Gastroesophageal sphincter (tissue), 3 donors: ENCODE data around the gene CDIPT.

Experiments
- EP300 ChIP-seq: sonication (generic); formaldehyde crosslinking; IDR thresholded peaks from one replicate; pipeline ENCODE4 v1.6.1; 2017; ENCODE audit warnings: antibody characterized with exemption, mild to moderate bottlenecking
- POLR2A ChIP-seq, 2 donors: fragments of 450-650 bp; IDR thresholded peaks; one replicate each; pipeline ENCODE4 v1.6.1; 2017; ENCODE audit warnings: antibody characterized with exemption in 2 of 2, mild to moderate bottlenecking in 2 of 2, moderate library complexity in 1 of 2
- POLR2AphosphoS5 ChIP-seq: sonication (generic); formaldehyde crosslinking; IDR thresholded peaks from one replicate; pipeline ENCODE4 v1.6.1; 2017; ENCODE audit warnings: antibody characterized with exemption
- TF ChIP-seq, protein P1 (sequence below), 4 experiments: fragments of 200-600 bp in 2 of 4; fragments of 450-650 bp in 2 of 4; sonication (generic) in 1 of 4; IDR thresholded peaks; one replicate each; pipeline ENCODE4 v1.5.1; 2017 to 2019; ENCODE audit warnings: antibody characterized with exemption in 4 of 4, mild to moderate bottlenecking in 2 of 4, moderate library complexity in 2 of 4

DNA sequence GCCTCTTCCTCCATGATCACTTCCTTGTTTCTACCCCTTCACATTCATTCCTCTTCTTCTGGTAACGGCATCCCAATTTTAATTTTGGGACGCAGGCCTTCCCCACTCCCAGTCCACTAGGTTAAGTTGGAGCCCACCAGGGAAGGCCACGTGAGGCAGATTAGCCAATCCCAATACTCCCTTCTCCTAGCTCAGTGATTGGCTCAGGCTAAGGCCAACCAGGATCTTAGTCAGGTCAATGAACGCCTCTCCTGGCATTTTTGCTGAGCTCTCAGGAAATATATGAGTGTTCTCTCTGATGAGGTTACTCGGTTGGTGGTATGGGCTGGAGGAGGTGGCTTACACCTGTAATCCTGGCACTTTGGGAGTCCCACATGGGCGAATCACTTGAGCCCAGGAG lies 21.0 kb upstream of the CDIPT start:
- TF ChIP-seq POLR2AphosphoS5 (no peak), POLR2A (IDR thresholded peaks at IDR 0.05) (no peak), EP300 (no peak)
- TF ChIP-seq, protein P1, sequence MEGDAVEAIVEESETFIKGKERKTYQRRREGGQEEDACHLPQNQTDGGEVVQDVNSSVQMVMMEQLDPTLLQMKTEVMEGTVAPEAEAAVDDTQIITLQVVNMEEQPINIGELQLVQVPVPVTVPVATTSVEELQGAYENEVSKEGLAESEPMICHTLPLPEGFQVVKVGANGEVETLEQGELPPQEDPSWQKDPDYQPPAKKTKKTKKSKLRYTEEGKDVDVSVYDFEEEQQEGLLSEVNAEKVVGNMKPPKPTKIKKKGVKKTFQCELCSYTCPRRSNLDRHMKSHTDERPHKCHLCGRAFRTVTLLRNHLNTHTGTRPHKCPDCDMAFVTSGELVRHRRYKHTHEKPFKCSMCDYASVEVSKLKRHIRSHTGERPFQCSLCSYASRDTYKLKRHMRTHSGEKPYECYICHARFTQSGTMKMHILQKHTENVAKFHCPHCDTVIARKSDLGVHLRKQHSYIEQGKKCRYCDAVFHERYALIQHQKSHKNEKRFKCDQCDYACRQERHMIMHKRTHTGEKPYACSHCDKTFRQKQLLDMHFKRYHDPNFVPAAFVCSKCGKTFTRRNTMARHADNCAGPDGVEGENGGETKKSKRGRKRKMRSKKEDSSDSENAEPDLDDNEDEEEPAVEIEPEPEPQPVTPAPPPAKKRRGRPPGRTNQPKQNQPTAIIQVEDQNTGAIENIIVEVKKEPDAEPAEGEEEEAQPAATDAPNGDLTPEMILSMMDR (IDR thresholded peaks at IDR 0.05) = no peak
